GM18951 (cell line): ENCODE data around the gene KDM2A.
A peak's percentile ranks its signal among the peaks of the same experiment; 100 is the strongest.

Experiments
- POLR2A ChIP-seq: IDR thresholded peaks from 4 replicates; pipeline ENCODE4 v1.6.1; 2011; ENCODE audit warnings: mild to moderate bottlenecking; ENCODE audit not compliant: insufficient read length, insufficient read depth; ENCODE audit errors: extremely low read depth
- in situ Hi-C: fragments of 300-500 bp; cut with MboI; formaldehyde crosslinking; loops from one replicate; pipeline ENCODE4 v1.12.0; 2022; ENCODE audit warnings: low sequenced_read_pairs, mixed read lengths, inconsistent platforms; ENCODE audit not compliant: unreplicated experiment

Gene KDM2A

DNA sequence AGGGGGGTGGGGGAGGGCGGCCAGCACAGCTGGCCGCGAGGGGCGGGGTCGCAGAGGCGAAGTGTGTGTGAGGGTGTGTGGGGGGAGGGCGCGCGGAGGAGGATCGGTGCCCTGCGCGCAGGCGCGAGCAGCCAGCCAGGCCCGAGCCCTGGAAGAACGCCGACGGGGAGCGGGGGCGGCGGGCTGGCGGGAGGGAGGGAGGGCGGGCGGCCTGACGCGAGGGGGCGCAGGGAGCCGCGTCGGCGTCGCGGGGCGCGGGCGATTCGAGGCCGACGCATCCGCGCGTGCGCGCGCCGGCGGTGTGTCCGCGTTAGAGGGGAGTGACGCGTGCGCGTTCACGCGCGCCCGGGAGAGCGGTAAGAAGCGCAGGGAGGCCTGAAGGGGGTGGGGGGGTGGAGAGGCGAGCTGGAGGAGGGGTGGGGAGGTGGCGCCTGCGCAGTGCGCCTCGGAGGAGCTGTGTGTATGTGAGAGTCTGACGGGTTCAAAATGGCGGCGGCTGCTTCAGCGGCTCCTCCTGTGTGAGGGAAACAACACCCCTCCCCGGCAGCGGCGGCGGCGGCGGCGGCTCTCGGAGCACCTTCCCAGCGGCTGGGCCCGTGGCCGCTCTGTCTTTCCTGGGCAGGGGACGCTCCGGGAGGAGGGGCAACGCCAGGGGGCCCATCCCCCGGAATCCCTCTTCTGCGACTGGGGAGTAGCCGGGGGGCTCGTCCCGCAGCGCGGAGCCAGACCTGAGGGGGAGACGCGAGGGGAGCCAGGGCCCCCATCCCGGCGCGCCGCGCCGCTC lies at the start of gene KDM2A:
TSS of gene KDM2A (plus strand) at position 463 of the 784 bp plus-strand sequence. CDS start 2,054 bp downstream, outside the sequence.
- TF ChIP-seq POLR2A = peak; percentile 71
- in situ Hi-C loops = no loop called here

DNA sequence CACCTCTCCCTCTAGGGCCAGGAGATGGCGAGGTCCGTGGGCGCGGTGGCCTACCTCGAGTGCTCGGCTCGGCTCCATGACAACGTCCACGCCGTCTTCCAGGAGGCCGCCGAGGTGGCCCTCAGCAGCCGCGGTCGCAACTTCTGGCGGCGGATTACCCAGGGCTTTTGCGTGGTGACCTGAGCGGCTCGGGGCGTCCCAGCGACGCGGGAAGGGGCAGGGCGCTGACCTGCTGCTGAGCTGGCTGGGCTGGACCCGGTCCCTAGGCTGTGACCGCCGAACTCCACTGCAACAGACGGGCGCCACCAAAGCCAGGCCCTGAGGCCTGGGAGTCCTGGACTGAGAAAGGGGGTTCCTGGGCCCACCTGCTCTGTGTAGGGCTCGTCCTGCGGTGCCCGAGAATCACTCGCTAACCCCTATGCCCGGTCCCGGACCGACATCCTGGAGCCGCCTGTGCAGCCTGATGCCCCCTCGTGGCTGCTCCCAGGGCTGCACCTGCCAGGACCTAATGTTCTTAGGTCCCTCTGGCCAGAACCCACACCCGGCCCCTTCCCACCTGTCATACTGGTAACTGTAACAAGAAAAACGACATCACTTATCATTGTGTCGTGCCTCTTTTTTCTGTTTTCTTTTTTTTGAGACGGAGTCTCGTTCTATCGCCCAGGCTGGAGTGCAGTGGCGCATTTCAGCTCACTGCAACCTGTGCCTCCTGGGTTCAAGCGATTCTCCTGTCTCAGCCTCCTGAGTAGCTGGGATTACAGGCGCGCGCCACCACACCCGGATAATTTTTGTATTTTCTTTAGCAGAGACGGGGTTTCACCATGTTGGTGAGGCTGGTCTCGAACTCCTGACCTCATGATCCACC lies 47.4 kb upstream of the KDM2A start:
- no peak for TF ChIP-seq POLR2A
- in situ Hi-C loops = no loop called here

DNA sequence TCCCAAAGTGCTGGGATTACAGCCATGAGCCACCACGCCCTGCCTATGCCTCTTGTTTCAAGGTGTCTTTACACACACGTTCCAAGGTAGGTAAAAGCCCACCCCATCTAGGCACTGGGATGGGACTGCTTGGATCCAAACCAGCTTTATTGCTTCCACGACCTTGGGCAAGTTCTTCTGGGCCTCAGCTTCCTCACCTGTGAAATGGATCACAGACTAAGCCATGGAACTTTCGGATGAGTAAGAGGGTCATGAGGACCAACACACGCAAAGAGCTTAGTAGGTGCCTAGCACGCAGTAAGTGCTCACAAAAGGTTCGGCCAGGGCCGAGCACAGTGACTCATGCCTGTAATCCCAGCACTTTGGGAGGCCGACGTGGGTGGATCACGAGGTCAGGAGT lies 46.8 kb upstream of the KDM2A start:
- TF ChIP-seq POLR2A = no peak
- in situ Hi-C loops = no loop called here

DNA sequence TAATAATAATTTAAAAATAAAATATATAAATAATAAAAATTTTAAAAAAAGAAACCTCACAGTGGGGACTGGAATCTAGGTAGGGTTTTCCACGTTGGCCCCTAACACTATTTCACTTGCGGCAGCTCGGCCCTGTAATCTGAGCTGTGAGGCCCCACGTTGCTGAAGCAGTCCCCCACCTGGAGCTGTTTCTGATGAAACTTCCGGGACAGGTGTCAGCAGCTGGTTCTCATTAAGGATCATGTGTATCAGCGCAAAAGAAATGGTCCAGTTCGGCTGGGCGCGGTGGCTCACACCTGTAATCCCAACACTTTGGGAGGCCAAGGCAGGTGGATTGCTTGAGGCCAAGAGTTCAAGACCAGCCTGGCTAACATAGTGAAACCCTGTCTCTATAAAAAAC lies 45.2 kb upstream of the KDM2A start:
- in situ Hi-C loops = no loop called here

DNA sequence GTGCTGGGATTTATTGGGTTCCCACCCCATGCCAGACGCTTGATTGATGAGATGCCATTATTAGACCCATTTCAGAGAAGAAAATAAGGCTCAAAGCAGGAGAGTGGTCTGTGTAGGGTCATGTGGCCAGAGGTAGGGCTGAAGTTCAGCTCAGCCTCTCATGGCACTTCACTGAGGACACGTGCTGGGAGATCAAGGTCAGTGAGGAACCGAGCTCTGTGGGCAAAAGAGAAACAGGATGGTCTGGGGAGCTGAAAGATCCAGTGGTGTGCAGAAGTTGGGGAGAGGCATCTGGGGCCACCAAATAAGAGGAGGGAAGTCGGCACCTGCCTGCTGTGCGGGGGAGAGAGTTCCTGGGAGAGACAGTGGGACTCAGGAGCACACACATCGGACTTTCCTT lies 42.9 kb upstream of the KDM2A start:
- in situ Hi-C loops = no loop called here
- TF ChIP-seq POLR2A = no peak

More for the DNA sequence above, 45.2 kb upstream of the KDM2A start:
- TF ChIP-seq POLR2A = no peak

DNA sequence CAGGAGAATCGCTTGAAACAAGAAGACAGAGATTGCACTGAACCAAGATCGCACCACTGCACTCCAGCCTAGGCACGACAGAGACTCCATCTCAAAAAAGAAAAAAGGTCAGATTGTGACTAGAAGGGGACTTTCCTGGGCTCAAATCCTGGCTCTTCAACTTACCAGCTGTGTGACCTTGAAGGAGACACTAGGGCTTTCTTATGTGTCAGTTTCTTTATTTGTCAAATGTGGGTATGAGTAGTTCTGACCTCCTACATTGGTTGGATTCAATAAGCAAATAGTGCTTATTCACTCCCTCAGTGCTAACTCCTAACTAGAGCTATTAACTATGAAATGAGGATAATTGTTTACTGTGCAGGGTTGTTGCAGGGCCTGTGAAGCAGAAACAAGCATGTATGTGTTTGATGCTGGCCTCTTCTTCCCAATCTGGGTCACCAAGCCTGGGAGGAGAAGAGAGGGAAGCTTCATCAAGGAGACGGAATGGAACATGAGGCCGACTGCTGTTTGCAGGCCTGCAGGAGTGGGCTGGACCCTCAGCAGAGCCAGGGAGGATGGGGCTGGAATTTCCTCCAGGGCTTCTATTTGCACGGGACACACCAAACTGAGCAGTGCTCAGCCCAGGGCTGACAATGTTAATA lies 39.9 kb upstream of the KDM2A start:
- TF ChIP-seq POLR2A = no peak
- in situ Hi-C loops = no loop called here

DNA sequence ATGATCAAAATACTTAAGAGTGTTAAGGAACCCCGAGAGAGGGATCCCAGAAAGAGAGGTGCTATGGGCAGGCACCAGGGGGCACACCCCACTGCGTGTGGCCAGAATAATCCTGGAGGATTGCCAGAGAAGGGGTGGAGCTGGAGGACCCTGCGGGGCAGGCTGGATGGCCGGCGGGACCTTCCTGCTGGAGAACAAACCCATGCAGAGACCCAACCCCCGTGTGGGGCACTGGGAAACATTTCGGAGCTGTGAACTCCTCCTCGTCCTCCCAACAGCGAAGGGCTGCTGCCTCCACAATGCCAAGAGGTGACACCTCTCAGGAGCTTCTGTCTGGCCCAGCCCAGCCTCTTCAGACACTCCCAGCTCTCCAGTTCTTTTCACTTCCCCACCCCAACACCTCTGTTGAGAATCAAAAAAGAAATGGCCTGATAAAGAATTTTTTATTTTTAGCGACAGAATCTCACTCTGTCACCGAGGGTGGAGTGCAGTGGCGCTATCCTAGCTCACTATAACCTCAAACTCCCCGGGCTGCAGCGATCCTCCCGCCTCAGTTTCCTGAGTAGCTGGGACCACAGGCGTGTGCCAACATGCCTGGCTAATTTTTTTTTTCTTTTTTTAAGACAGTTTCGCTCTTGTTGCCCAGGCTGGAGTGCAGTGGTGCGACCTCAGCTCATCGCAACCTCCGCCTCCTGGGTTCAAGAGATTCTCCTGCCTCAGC lies 36.8 kb upstream of the KDM2A start:
- TF ChIP-seq POLR2A = no peak
- in situ Hi-C loops = no loop called here

DNA sequence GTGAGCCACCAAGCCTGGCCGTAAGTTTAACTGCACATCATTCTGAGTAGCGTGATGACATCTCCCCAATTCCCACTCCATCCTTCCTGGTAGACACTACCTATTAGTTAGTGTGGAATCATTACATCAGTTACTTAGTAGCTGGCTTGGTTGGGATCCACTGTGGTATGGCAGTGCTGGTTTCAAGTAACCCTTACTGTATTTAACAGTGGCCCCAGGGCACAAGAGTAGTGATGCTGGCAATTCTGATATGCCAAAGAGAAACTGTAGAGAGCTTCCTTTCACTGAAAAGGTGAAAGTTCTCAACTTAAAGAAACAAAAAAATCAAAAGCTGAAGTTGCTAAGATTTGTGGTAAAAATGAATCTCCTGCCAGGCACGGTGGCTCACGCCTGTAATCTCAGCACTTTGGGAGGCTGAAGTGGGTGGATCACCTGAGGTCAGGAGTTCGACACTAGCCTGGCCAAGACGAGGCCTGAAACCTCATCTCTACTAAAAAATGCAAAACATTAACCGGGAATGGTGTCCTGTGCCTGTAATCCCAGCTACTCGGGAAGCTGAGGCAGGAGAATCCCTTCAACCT lies 35.2 kb upstream of the KDM2A start:
- TF ChIP-seq POLR2A = no peak
- in situ Hi-C loops = no loop called here

DNA sequence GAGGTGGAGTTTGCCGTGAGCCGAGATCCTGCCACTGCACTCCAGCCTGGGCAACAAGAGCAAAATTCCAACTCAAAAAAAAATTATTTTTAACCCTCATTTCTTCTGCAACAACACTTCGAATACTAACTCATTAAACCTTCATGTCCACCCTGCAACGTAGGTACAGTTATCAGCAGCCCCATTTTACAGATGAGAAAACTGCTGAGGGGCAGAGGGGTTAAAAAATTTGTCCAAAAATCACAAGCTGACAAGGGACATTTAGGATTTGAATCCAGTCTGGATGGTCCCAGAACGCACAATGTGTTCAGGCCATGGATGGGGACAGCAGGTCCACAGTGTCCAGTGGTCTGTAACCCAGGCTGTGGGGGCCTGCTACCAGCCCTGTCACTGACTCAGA lies 33.4 kb upstream of the KDM2A start:
- in situ Hi-C loops = no loop called here
- no peak for TF ChIP-seq POLR2A

DNA sequence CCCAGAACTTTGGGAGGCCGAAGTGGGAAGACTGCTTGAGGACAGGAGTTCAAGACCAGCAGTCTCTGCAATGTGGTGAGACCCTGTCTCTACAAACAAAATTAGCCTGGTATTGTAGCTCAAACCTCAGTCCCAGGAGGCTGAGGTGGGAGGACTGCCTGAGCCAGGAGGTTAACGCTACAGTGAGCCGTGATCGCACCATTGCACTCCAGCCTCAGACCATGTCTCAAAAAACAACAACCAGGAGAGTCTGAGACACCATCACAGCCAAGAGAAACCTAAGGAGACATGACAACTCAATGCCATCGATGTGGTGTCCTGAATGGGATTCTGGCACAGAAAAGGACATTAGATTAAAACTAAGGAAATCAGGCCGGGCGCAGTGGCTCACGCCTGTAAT lies 28.3 kb upstream of the KDM2A start:
- no peak for TF ChIP-seq POLR2A
- in situ Hi-C loops = no loop called here

DNA sequence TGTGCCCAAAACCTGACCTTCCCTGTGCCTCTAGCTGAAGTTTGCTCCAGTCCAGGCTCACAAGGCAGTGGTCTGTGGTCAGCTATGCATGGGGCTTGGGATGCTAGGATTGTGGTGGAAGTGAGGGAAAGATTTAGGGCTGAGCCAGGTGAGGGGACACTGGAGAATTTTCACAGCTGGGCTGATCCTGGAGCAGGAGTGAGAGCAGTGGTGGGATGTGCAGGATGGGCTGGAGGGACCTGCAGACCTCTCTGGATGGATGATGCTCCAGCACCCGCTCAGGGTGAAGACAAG lies 23.9 kb upstream of the KDM2A start:
- in situ Hi-C loops = no loop called here
- TF ChIP-seq POLR2A = no peak

DNA sequence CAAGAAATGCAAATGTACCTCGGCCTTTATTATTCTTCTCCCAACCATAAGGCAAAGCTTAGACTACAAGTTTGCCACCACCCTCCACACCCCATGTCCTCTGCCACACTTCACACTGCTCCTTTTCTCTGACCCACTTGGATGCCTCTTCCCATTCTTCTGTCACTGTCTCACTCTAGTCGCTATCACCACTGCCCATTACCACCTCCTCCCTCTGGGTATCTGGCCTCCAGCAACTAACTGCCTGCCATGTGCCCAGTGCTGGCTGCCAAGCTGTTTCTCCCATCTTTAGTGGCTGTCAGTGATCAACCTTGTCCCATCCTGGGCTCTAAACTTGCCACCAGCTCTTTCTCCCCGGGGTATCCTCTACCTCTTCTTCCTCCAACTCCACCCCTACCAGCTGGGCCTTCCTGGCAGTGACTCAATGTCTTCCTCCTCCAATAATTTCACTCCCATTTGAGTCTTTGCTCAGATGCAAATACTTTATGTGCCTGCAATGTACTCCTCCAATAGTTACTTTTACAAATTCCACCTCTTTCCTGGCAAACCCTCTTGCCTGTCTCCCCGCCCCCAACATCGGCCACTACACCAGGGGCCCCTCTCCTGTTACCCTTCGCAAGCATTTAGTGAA lies 20.1 kb upstream of the KDM2A start:
- in situ Hi-C loops = no loop called here
- TF ChIP-seq POLR2A = no peak

DNA sequence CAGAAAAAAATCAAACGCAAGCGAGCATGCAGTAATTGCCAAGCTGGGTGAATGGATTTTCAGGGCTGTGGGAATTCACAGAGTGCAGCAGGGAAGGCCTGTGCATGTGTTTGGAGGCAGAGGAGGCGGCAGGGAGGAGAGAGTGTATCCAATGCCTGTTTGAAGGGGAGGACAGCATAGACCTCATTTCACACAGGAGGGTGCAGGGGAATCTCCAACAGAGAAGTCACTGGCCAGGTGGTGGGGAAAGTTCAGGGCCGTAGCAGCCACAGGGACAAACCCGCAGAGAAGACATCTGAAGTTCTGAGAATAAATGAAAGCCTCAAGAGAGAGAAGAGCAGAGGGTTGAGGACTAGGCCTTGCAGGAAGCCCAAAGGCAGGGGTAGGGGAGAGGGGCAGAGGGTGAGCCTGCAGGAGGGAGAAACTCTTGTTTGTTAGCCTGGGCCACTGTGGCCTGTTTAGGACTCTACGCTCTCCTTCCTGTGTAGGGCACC lies 19.2 kb upstream of the KDM2A start:
- no peak for TF ChIP-seq POLR2A
- in situ Hi-C loops = no loop called here

DNA sequence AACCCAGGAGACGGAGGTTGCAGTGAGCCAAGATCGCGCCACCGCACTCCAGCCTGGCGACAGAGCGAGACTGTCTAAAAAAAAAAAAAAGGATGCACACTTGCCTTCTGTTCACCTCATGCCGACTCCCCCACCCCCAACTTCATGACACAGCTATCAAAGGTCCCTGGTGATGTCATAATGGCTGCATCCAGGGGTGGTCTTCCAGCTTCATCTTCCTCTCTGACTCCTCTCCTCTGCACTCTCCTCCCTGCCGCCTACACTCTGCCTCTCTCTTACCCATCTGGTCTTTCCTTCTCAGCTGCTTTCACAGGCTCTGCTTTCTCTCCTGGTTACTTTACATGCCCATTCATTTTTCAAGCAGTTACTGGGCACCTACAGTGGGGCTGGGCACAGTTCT lies 16.4 kb upstream of the KDM2A start:
- TF ChIP-seq POLR2A = no peak
- in situ Hi-C loops = no loop called here
